IPS-15b (cell line): ENCODE data around the gene SMYD4.
"Not testable (repeated sequence)": the region's sequence is repeated elsewhere in the genome, so short reads cannot be mapped to it uniquely, and the experiment has no call there.

Experiments
- H3K27me3 ChIP-seq: one replicate; pipeline ENCODE4 v1.6.1; 2013; ENCODE audit warnings: low read length; ENCODE audit not compliant: control insufficient read depth, insufficient read depth
- H3K36me3 ChIP-seq: one replicate; pipeline ENCODE4 v1.6.1; 2013; ENCODE audit warnings: low read length; ENCODE audit not compliant: control insufficient read depth, insufficient read depth
- H3K4me1 ChIP-seq: one replicate; pipeline ENCODE4 v1.6.1; 2013; ENCODE audit warnings: mild to moderate bottlenecking, low read length; ENCODE audit not compliant: control insufficient read depth, insufficient read depth
- H3K4me3 ChIP-seq: one replicate; pipeline ENCODE4 v1.5.1; 2013; ENCODE audit warnings: low read depth, low read length
- H3K9ac ChIP-seq: one replicate; pipeline ENCODE4 v1.6.1; 2013; ENCODE audit warnings: low read depth, mild to moderate bottlenecking, low read length
- H3K9me3 ChIP-seq: one replicate; pipeline ENCODE4 v1.6.1; 2013; ENCODE audit warnings: mild to moderate bottlenecking, low read length; ENCODE audit not compliant: control insufficient read depth, insufficient read depth

SMYD4 gene

DNA sequence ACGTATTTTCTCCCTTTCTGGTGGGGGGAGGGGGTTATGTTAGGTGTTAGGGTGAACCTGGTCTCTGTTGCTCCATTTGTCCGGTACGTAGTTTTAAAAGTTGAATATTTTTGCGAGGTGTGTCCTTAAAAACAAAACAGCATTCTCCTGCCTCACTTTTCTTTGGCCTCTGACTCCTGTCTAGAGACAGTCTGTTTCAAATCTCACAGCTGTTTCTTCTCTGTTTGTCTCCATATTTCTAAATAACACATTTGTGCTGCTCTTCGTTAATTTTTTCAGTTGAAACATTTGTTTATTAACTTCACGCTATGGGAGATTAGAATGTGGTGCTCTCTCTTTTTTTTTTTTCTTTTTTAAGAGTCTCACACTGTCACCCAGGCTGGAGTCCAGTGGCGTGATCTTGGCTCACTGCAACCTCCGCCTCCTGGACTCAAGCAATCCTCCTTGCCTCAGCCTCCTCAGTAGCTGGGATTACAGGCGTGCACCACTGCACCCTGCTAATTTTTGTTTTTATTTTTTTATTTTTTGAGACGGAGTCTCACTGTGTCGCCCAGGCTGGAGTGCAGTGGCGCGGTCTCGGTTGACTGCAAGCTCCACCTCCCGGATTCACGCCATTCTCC, 31.8 kb upstream of the SMYD4 start:
- no peaks in the 10 kb centered on the region for H3K9me3 ChIP-seq
- H3K9ac ChIP-seq, result no peak overlapping the region
- no peaks in the 10 kb centered on the region for H3K27me3 ChIP-seq
- H3K4me1 ChIP-seq, result no peaks in the 10 kb centered on the region
- H3K36me3 ChIP-seq, result no peaks in the 10 kb centered on the region
- H3K4me3 ChIP-seq, result no peak overlapping the region

DNA sequence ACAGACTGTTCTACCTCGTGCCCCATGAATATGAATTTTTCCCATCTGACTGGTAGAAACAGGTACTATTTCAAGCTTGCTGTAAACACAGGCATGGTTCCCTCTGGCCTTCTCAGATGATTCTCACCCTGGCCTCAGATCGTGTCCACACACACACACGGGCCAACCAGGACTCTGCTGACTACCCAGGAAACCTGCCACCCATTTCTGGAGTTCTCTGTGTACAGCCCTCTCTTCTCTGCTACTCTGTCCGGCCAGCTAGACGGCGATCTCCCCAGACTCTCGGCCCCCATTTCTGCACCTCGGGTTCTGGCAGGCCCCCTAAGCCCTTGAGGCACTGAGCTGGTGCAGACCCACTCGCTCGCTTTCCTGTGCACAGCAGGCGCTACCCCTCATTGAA, 31.3 kb upstream of the SMYD4 start:
- Histone ChIP-seq H3K4me1 (no peaks in the 10 kb centered on the region), H3K9ac (no peak overlapping the region), H3K4me3 (no peak overlapping the region), H3K27me3 (no peaks in the 10 kb centered on the region), H3K9me3 (no peaks in the 10 kb centered on the region), H3K36me3 (no peaks in the 10 kb centered on the region)

DNA sequence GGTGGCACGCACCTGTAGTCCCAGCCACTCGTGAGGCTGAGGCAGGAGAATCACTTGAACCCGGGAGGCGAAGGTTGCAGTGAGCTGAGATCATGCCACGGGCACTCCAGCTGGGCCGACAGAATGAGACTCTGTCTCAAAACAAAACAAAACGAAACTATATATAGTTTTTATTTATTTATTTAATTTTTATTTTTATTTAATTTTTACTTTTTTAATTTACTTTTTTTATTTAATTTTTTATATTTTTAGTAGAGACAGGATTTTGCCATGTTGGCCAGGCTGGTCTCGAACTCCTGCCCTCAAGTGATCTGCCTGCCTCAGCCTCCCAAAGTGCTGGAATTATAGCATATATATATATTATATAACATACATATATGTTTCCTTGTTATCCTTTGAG, 26.8 kb upstream of the SMYD4 start:
- H3K4me3 ChIP-seq, H3K4me1 ChIP-seq, H3K36me3 ChIP-seq, H3K9me3 ChIP-seq, H3K9ac ChIP-seq, H3K27me3 ChIP-seq: not testable (repeated sequence)

DNA sequence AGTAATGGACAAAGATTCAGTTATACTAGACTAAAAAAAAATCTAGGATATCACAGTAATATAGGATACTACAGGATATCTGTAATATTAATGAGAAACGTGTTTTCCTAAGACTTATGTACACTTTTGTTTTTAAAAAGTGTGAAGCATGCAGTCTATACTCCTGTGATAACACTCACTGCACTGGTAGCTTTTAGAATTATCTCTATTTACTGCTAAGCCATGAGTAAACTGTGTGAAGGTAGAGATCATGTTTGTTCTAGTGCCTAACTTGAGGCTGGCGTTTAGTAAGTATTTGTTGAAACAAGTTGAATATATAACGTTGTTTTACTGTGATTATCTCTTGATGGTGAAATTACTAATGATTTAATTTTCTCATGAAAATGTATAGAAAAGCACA, 24.0 kb upstream of the SMYD4 start:
- Histone ChIP-seq H3K27me3 (no peaks in the 10 kb centered on the region), H3K9me3 (no peaks in the 10 kb centered on the region), H3K4me1 (no peaks in the 10 kb centered on the region), H3K9ac (no peak overlapping the region), H3K36me3 (peaks cover 14% of the 10 kb centered on the region), H3K4me3 (no peak overlapping the region)

DNA sequence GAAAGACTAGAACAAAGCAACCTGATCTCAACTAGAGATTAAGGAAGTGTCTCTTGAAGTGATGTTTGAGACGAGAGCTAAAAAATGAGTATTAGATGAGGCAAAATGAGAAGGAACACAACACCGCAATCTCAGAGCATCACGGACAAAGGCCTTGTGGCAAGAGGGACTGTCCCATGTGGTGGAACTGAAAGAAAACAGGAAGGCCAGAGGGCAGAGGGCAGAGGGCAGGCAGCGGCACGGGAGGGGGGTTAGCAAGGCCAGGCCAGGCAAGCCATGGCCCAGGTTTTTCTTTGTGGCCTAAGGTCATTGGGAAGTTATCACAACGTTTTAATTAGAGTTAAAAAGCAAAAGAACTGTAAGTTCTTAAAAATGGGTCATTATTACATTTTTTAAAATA, 22.6 kb upstream of the SMYD4 start:
- no peaks in the 10 kb centered on the region for H3K9me3 ChIP-seq
- no peaks in the 10 kb centered on the region for H3K27me3 ChIP-seq
- peaks cover 21% of the 10 kb centered on the region for H3K36me3 ChIP-seq
- H3K4me3 ChIP-seq, result no peak overlapping the region
- no peak overlapping the region for H3K9ac ChIP-seq
- no peaks in the 10 kb centered on the region for H3K4me1 ChIP-seq

DNA sequence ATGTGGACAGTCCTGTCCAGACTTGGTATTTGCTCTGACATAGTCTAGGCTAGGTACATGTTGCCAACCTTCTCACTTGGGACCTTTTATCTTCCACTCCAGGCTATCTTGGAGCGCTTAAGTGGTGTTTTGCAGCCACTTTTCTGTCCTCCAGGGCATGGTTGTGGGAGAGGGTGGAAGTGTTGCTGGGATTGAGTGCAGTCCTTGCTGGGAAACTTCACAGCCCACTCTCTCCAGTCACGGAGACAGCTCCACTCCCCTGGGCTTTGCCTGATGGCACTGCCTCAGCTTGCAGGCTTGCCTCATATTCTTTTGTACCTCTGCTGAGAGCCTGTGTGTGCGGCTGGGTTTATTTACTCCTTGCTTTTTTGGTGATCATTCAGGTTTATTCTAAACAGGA, 17.5 kb upstream of the SMYD4 start:
- no peaks in the 10 kb centered on the region for H3K9me3 ChIP-seq
- H3K4me3 ChIP-seq, result no peak overlapping the region
- no peaks in the 10 kb centered on the region for H3K27me3 ChIP-seq
- no peak overlapping the region for H3K9ac ChIP-seq
- peaks cover 33% of the 10 kb centered on the region for H3K36me3 ChIP-seq
- no peaks in the 10 kb centered on the region for H3K4me1 ChIP-seq

DNA sequence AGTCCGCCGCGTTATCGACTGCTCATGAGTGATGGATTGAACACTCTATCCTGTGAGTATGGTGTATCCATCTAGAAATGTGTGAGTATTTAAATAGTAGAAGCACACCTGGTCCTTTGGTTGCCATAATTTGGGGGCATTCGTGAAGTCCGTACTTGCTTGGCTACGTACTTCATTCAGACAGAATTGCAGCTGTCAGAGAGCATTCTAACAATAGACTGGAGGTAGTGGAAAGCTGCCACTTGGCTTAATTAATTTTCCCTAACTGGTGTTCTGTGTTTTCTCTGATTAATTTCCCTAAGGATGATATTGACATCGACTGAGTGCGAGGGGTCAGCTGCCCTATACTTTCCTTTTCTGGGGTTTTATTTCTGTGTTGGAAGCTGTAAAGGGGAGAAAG, 14.2 kb upstream of the SMYD4 start:
- Histone ChIP-seq H3K4me3 (no peak overlapping the region), H3K9me3 (no peaks in the 10 kb centered on the region), H3K4me1 (no peaks in the 10 kb centered on the region), H3K9ac (no peak overlapping the region), H3K36me3 (peaks cover 27% of the 10 kb centered on the region), H3K27me3 (no peaks in the 10 kb centered on the region)

DNA sequence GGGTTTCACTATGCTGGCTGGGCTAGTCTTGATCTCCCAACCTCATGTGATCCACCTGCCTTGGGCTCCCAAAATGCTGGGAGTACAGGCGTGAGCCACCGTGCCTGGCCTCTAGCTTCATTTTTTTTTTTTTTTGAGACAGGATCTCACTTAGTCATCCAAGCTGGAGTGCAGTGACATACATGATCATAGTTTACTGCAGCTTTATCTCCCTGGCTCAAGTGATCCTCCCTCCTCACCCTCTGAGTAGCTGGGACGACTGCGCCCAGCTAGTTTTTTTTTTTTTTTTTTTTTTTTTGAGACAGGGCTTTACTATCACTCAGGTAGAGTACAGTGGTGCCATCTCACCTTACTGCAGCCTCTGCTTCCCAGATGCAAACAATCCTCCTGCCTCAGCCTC, 9.8 kb upstream of the SMYD4 start:
- no peaks in the 10 kb centered on the region for H3K27me3 ChIP-seq
- H3K9me3 ChIP-seq, result no peaks in the 10 kb centered on the region
- H3K4me1 ChIP-seq, result no peaks in the 10 kb centered on the region
- H3K36me3 ChIP-seq, result peaks cover 5% of the 10 kb centered on the region
- H3K9ac ChIP-seq, result no peak overlapping the region
- no peak overlapping the region for H3K4me3 ChIP-seq

DNA sequence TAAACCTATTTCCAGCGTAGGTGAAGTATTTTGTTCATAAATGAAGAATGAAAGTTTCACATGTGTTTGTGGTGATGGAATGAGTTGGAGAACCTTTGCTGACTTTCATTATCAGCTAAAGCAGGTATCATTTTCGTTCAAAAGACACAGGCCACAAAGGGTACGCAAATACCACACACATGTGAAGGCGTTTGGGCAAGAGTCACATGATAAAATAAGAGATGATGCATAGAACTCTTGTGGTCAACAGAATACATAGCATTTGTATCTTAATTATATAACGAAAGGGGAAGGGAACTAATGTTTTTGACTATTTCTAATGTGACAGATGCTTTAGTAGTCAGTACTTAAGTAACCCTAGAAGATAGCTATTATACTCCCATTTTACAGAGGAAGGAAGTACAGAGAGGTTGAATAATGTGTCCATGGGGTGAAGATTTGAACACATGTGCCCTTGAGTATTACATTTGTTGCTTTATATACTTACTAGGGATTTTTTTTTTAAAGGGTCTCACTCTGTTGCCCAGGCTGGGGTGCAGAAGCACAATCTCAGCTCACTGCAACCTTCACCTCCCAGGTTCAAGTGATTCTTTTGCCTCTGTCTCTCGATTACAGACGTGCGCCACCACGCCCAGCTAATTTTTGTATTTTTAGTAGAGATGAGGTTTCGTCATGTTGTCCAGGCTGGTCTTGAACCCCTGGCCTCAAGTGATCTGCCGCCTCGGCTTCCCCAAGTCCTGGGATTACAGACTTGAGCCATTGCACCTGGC, 4.9 kb upstream of the SMYD4 start:
- Histone ChIP-seq H3K36me3 (no peaks in the 10 kb centered on the region), H3K4me1 (no peaks in the 10 kb centered on the region), H3K9me3 (no peaks in the 10 kb centered on the region), H3K4me3 (no peak overlapping the region), H3K9ac (no peak overlapping the region), H3K27me3 (no peaks in the 10 kb centered on the region)

DNA sequence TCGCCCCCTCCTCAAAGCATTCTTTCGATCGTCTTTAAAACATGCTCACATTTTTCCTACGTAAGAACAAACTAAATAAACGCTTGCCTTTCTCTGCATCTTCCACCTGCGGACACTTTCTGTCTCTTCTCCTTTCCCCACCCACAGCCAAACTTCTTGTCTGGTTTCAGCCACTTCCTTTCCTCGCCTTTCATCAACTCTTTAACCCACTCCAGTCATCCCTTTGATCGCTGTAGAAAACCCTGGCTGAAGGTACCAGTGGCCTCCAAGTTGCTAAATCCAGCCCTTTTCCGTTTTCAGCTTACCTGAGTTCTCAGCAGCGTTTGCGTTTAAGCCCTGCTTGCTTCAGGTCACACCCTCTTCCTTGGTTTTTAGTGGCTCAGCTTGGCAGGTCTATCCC, 586 bp upstream of the SMYD4 start:
- Histone ChIP-seq H3K27me3 (no peaks in the 10 kb centered on the region), H3K9ac (peak overlapping the region; percentile 93), H3K4me3 (peak overlapping the region; percentile 96), H3K4me1 (no peaks in the 10 kb centered on the region), H3K36me3 (peaks cover 2% of the 10 kb centered on the region), H3K9me3 (no peaks in the 10 kb centered on the region)

DNA sequence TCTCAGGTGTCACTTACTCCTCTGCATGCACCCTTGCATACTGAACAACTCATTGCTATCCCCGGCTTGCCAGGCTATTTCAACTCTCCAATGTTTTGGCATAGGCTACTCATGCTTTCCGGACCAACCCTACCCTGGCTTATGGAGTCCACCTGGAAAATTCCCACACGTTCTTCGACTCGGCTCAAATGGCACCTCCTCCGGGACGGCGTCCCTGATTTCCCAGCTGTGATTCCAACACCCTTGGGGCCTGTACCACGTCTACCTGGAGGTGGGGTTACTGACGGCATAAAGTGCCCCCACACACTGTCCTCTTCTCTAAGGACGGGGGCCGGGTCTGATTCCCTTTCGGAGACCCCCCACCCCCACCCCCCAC, 498 bp downstream of the SMYD4 start:
- Histone ChIP-seq H3K9me3 (no peaks in the 10 kb centered on the region), H3K9ac (peak overlapping the region; percentile 49), H3K4me3 (peak overlapping the region; percentile 96), H3K27me3 (no peaks in the 10 kb centered on the region), H3K4me1 (no peaks in the 10 kb centered on the region), H3K36me3 (peaks cover 2% of the 10 kb centered on the region)

DNA sequence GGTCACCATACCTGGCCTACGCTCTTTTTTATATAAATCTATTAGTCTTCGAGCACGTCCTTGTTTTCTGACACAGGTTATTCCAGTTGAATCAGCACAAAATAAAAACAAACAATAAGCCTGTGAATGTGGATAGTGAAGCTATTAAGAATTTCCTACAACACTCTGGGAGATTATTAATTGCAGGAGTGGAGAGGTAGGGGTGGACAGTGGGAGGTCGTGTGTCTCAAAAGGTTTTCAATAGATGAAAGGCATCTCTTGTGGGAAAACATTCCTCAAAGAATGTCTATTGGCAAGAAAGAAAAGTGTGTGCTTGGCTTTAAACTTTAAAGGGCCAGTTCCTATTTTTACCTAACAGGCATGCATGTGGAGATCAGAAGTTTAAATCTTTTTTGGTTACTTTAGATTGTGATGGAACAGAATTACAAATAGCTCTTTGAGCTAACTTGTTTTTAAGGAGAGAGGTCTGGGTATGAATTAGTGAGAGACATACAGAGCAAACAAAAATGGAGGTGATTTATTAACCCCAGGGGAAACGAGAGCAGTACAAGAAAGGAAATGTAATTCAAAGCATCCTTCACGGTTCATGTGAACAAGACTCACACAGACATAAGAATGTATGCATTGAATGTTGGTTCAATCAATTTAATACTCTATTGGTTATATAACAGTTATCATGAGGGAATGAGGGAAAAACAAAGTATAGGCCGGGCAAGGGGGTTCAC, 9.0 kb downstream of the SMYD4 start:
- no peaks in the 10 kb centered on the region for H3K27me3 ChIP-seq

More for the DNA sequence above, 9.0 kb downstream of the SMYD4 start:
- Histone ChIP-seq H3K4me1 (no peaks in the 10 kb centered on the region), H3K9me3 (no peaks in the 10 kb centered on the region), H3K9ac (no peak overlapping the region), H3K4me3 (no peak overlapping the region), H3K36me3 (peaks cover 4% of the 10 kb centered on the region)
